GM19351 (cell line): ENCODE results near the gene DMBT1.

Experiments used
- ATAC-seq: cut with Tn5 transposase; IDR thresholded peaks from one replicate; pipeline ENCODE4 v1.9.1; 2021; ENCODE audit warnings: mild to moderate bottlenecking, moderate library complexity; ENCODE audit not compliant: unreplicated experiment

DMBT1 gene

DNA sequence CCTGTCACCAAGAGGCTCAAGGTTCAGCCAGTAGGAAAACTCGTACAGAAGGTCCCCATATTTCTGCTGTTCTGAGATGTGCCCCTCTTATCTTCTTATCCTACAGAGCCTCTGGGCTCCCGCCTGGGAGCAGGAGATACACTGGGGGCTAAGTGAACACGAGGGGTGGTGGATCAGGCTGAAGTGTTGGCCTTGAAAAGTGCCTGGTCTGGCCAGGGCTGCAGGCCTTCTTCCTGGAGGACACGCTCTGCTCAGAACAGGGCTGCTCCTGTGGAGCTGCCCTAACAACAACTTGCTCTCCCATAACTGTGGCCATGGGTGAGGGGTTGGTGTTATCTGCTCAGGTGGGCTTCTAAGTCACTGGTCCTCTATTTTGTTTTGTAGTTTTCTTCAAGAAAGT lies 105.4 kb downstream of the DMBT1 start:
- ATAC-seq: no peak

GRCh38 chr10:122669045-122669444 lies 108.5 kb downstream of the DMBT1 start:
- no peak for ATAC-seq

DNA sequence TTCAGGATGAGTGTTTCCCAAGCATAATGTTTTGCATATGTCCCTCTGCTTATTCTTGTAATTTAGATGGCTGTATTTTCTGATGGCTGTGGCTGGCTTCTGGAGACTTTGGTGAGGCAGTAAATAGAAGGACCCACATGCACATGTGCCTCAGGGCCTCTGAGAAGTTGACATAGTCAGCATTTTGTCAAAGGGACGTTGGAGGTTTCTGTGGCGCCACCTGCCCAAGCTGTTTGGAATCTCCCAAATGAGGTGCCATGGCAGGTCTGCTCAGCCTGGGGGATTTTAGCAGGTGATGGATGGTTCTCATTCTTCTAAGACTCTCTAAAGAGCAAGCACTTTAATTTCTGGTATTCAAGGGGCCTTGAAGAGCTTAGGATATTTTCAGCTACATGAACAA lies 109.3 kb downstream of the DMBT1 start:
- ATAC-seq: no peak

DNA sequence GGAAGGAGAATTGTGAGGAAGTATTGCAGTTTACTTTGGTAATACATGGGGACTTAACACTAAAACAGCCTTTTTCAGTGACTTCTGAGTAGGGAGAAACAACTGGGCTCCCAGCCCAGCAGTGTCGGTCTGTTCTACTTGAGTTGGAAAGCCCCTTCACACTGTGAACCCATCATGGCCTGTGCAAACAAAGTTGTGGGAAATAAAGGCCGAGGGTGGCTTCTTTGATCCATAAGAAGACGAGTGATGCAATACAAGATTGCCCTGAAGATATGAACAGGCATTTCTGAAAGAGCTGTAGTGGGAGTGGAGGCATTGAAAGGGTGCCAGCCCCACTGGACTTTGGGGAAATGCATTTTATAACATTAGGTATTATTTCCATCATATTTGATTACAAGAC lies 110.8 kb downstream of the DMBT1 start:
- ATAC-seq: no peak

DNA sequence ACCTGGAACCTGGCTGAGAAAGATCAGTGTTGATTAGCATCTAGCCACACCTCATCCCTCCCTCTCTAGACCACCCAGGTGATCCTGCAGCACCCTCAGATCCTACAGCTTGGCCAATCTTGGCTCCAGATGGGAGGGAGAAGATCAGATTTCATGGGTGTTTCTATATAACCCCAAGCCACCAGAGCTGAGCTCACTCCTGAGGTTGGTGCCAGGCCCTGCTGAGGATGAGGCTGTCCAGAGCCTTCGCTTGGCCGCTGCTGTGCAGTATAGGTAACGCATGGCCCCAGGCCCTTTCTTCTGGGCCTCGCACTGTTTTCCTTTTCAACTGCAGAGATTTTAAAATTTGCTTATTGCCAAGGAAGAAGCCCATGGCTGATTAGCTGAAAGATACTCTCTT lies 112.1 kb downstream of the DMBT1 start:
- no peak for ATAC-seq

DNA sequence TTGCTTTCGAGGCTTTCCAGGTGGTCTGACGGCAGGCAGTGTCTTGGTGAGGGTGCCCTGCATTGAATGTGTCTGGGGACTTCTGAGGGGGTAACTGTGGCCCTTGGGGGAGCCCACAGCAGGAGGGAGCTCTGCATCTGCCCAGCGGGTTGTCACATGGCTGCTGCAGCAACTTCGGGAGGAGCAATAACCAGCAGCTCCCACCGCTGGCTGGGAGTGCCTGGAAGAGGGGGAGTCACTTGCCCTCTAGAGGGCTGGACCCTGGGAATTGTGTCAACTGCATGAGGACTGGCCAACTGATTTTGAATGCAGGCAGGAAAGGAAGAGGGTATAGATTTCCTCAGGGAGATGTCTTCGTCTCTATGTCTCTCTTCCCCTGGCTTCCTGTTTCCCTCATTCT lies 112.7 kb downstream of the DMBT1 start:
- no peak for ATAC-seq

- ATAC-seq: no peak
Observed at GRCh38 chr10:122673731-122674130, 113.2 kb downstream of the DMBT1 start.

DNA sequence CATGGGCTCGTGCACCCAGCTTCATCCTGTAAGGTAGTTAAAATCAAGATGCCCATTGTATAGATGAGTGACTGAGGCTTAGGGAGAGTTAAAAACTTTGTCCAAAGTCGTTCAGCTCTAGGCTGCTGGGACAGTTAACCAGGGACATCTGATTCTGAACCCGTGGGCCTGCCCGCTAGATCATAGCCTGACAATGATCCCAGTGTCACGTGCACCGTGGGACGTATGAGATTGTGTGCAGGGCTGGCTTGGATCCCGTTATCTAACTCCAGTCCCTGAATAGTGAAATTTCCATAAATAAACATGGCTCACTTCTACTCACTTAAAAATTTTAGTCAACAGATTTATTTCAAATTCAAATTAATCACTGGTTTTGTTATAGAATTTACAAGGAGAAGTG lies 114.2 kb downstream of the DMBT1 start:
- no peak for ATAC-seq

DNA sequence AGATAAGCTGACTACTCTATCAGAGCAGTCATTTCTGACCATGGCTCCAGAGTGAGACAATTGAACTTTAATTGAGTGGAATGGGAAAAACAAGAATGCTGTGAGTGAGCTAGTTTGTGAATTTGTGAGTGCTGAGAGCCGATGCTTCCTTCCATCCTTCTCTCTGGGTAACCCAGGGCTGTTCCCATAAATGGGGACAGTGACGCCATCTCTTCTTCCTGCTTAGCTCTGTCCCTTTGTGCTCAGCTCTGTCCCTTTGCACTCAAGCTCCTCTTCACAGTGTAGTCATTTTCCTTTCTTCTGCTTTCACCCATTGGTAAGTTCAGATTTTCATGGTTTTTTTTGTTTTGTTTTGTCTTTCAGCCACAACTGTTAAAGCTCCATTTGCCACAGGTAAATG lies 114.7 kb downstream of the DMBT1 start:
- no peak for ATAC-seq

DNA sequence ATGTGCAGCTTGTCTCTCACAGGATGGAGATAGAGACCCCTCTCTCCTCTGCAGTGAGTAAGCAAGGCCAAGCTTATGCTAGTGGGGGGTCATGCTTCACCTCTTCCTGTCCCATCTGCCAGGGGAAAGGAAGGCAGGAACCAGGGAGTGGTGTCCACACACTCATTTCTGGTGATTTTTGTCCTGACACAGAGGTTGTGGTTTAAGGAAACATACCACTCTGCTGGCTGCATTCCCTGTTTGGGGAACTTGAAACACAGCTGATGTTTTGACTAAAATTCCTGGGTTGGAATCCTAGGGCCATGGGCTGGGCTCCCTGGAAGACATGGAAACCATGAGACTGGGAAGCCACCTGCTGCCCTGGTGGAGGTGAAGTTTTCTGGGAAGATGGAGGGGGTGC lies 117.7 kb downstream of the DMBT1 start:
- ATAC-seq: no peak

- ATAC-seq: no peak
Observed at GRCh38 chr10:122682522-122682921, 122.0 kb downstream of the DMBT1 start.

DNA sequence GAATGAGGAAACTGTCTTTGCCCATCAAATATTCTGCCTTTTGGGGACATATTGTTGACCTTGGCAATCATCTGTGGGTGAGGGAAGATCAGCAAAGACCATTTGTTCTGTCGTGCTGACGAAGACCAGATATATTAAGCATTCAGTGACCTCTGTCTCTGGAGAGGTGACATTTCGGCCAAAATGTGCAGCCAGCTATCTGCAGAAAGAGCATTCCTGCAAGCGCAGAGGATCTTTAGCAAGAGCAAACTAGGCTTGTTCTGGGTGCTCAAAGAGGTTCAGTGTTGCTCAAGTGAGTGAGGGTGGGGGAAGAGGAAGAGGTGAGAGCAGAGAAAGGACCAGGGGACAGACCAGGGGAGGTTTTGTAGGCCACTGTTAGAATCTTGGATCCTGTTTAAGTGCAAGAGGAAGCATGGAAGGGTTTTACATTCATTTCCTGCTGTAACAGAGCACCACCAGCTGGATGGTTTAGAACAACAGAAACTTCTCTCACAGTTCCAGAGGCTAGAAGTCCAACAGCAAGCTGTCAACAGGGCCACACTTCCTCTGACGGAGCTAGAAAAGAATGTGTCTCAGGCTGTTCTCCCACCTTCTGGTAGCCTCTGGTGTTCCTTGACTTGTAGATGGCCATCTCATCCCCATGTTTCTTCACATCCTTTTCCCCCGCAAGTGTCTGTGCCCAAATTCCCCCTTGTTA lies 127.9 kb downstream of the DMBT1 start:
- ATAC-seq: no peak

GRCh38 chr10:122689146-122689820 lies 128.7 kb downstream of the DMBT1 start:
- ATAC-seq: no peak

GRCh38 chr10:122692744-122693143 lies 132.2 kb downstream of the DMBT1 start:
- no peak for ATAC-seq
